Parathyroid adenoma (tissue), 2 donors: ENCODE results near the gene ARFIP1.

Experiments used
- H2AFZ ChIP-seq: fragments of 300-600 bp; sonication (generic); one replicate; pipeline ENCODE4 v1.7.0; 2017; ENCODE audit warnings: antibody characterized with exemption, mild to moderate bottlenecking
- H3K27ac ChIP-seq: fragments of 300-600 bp; sonication (generic); one replicate; pipeline ENCODE4 v1.7.0; 2017
- H3K27me3 ChIP-seq: fragments of 300-600 bp; sonication (generic); one replicate; pipeline ENCODE4 v1.7.0; 2017; ENCODE audit warnings: low read length; ENCODE audit not compliant: control insufficient read depth, insufficient read depth
- H3K36me3 ChIP-seq: fragments of 300-600 bp; sonication (generic); one replicate; pipeline ENCODE4 v1.7.0; 2017; ENCODE audit warnings: low read length; ENCODE audit not compliant: control insufficient read depth, insufficient read depth
- H3K4me1 ChIP-seq: fragments of 300-600 bp; sonication (generic); one replicate; pipeline ENCODE4 v1.7.0; 2017; ENCODE audit warnings: control low read depth
- H3K4me2 ChIP-seq: fragments of 300-600 bp; sonication (generic); one replicate; pipeline ENCODE4 v1.7.0; 2017; ENCODE audit warnings: low read length
- H3K4me3 ChIP-seq: fragments of 300-600 bp; sonication (generic); one replicate; pipeline ENCODE4 v1.7.0; 2017; ENCODE audit warnings: low read depth, low read length
- H3K79me2 ChIP-seq: fragments of 300-600 bp; sonication (generic); one replicate; pipeline ENCODE4 v1.7.0; 2017; ENCODE audit warnings: control low read depth
- H3K9ac ChIP-seq: fragments of 300-600 bp; sonication (generic); one replicate; pipeline ENCODE4 v1.7.0; 2017; ENCODE audit warnings: mild to moderate bottlenecking
- H3K9me3 ChIP-seq: fragments of 300-600 bp; sonication (generic); one replicate; pipeline ENCODE4 v1.7.0; 2017; ENCODE audit warnings: low read length; ENCODE audit not compliant: control insufficient read depth
- TF ChIP-seq, protein P1 (sequence below): fragments of 300-600 bp; sonication (generic); IDR thresholded peaks from one replicate; pipeline ENCODE4 v1.7.0; 2017; ENCODE audit warnings: antibody characterized with exemption, mild to moderate bottlenecking
- donor health status: primary hyperparathyroidism.

The ARFIP1 gene

DNA sequence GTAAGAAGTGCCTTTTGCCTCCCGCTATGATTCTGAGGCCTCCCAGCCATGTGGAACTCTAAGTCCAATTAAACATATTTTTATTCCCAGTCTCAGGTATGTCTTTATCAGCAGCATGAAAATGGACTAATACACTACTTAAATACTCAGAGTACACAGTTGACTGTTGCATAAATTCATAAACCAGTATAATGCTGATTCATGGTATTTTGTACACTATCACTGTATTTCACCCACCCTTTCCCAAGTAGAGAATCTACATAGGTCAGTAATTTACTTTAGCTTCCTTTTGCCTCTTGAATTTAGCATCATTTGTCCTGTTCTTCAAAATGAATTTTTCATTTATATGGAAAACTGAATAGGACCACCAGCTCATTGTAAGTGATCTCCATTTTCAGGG, 98.1 kb downstream of the ARFIP1 start:
- TF ChIP-seq, protein P1, sequence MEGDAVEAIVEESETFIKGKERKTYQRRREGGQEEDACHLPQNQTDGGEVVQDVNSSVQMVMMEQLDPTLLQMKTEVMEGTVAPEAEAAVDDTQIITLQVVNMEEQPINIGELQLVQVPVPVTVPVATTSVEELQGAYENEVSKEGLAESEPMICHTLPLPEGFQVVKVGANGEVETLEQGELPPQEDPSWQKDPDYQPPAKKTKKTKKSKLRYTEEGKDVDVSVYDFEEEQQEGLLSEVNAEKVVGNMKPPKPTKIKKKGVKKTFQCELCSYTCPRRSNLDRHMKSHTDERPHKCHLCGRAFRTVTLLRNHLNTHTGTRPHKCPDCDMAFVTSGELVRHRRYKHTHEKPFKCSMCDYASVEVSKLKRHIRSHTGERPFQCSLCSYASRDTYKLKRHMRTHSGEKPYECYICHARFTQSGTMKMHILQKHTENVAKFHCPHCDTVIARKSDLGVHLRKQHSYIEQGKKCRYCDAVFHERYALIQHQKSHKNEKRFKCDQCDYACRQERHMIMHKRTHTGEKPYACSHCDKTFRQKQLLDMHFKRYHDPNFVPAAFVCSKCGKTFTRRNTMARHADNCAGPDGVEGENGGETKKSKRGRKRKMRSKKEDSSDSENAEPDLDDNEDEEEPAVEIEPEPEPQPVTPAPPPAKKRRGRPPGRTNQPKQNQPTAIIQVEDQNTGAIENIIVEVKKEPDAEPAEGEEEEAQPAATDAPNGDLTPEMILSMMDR = no peak
- no peak overlapping the region for H2AFZ ChIP-seq
- no peak overlapping the region for H3K27ac ChIP-seq
- no peaks in the 10 kb centered on the region for H3K27me3 ChIP-seq
- H3K4me3 ChIP-seq = no peak overlapping the region
- H3K4me1 ChIP-seq = no peaks in the 10 kb centered on the region
- H3K9ac ChIP-seq = no peak overlapping the region
- no peaks in the 10 kb centered on the region for H3K36me3 ChIP-seq
- no peak overlapping the region for H3K4me2 ChIP-seq
- H3K9me3 ChIP-seq = no peaks in the 10 kb centered on the region
- no peaks in the 10 kb centered on the region for H3K79me2 ChIP-seq

DNA sequence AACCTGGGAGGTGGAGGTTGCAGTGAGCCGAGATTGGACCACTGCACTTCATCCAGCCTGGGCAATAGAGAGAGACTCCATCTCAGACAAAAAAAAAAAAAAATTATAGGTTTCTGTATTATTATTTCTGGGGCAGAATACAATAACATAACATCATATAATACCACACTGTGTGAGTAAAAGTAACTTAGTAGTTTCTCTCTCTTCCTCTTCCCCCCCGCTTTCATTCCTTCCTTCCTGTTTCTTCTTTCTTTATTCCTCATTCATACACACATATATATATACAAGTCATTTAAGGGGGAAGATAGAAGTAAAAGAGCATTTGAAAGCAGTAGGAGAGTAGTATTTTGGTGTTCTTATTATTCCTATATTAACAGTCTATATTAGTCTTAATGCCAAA, 100.5 kb downstream of the ARFIP1 start:
- Histone ChIP-seq H3K79me2 (no peaks in the 10 kb centered on the region), H3K27ac (no peak overlapping the region), H3K9ac (no peak overlapping the region), H3K9me3 (no peaks in the 10 kb centered on the region), H3K4me1 (no peaks in the 10 kb centered on the region), H3K4me2 (no peak overlapping the region), H3K36me3 (no peaks in the 10 kb centered on the region), H3K4me3 (no peak overlapping the region), H3K27me3 (no peaks in the 10 kb centered on the region), H2AFZ (no peak overlapping the region)
- TF ChIP-seq, protein P1 = no peak

DNA sequence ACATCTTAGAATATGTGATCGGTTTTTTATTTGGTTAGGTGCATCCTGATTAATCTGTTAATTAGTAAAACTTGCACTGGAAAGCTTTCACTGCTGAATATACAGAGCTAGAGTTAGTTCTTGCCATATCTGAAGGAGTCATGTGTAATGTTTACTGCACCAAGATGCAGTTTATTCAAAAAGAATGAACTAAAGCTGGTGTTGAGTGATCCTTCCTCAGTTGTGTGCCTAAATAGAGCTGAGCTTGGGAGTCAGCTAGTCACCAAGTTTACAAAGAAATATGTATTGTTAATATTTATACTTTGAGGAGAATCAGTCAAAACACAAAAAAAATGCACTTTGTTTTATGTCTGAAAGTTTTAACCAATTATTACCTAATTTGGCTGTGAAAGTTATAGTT, 102.2 kb downstream of the ARFIP1 start:
- TF ChIP-seq, protein P1 = no peak
- no peaks in the 10 kb centered on the region for H3K4me1 ChIP-seq

DNA sequence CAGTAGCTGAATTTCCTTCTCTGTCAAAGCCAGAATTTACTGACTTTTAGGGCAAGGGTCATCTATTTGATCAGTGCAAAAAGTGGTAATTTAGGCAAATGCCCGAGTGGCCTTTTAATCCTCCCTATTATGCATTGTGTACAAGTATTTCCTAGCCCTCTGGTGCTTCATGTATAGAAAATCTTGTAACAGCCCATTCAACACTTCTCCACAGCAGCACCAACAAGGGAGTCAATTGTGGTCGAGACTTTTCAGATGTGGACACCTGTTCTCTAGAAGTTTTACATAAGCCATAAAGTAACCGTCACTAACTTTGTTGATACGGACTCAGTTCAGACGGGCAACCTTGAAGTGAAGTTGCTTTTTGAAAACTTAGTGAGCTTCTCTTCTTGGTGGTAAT, 105.4 kb downstream of the ARFIP1 start:
- H3K4me1 ChIP-seq = no peaks in the 10 kb centered on the region
- no peaks in the 10 kb centered on the region for H3K36me3 ChIP-seq
- H3K9me3 ChIP-seq = no peaks in the 10 kb centered on the region
- H3K4me2 ChIP-seq = no peak overlapping the region
- H2AFZ ChIP-seq = no peak overlapping the region
- TF ChIP-seq, protein P1 = no peak
- H3K4me3 ChIP-seq = no peak overlapping the region
- no peaks in the 10 kb centered on the region for H3K27me3 ChIP-seq
- no peak overlapping the region for H3K27ac ChIP-seq
- H3K79me2 ChIP-seq = no peaks in the 10 kb centered on the region
- H3K9ac ChIP-seq = no peak overlapping the region

More for the DNA sequence above, 102.2 kb downstream of the ARFIP1 start:
- Histone ChIP-seq H3K9ac (no peak overlapping the region), H3K4me3 (no peak overlapping the region), H3K36me3 (no peaks in the 10 kb centered on the region), H3K27ac (no peak overlapping the region), H3K4me2 (no peak overlapping the region), H3K79me2 (no peaks in the 10 kb centered on the region), H2AFZ (no peak overlapping the region), H3K27me3 (no peaks in the 10 kb centered on the region), H3K9me3 (no peaks in the 10 kb centered on the region)

DNA sequence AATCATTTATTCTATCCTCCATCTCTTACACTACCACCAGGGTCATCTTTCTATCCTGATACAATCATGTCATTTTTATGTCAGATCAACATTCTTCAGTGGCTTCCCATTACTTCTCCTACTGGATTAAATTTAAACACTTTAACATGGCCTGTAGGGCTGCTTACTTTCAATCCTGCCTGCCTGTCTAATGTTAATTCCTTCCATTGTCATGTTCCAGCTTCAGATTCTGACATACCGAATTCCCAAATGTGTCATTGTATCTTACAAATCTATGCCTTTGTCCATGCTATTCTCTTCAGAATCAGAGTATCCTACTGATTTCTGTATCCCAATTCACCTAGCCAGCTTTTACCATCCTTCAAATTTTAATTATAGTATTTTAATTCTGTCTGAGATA, 106.4 kb downstream of the ARFIP1 start:
- Histone ChIP-seq H2AFZ (no peak overlapping the region), H3K27ac (no peak overlapping the region), H3K36me3 (no peaks in the 10 kb centered on the region), H3K9me3 (no peaks in the 10 kb centered on the region), H3K4me1 (no peaks in the 10 kb centered on the region), H3K79me2 (no peaks in the 10 kb centered on the region), H3K27me3 (no peaks in the 10 kb centered on the region), H3K9ac (no peak overlapping the region), H3K4me3 (no peak overlapping the region), H3K4me2 (no peak overlapping the region)
- TF ChIP-seq, protein P1 = no peak
